ENCODE measurements around the gene PRRT4. TPM values are rescaled to one million over a fixed set of nuclear protein-coding genes. Genes with fewer than 3 reads are reported as not detected.

The PRRT4 gene
- total and polyA plus RNA-seq, 4 donors = 0.13 to 0.14 TPM; not detected in 2

DNA sequence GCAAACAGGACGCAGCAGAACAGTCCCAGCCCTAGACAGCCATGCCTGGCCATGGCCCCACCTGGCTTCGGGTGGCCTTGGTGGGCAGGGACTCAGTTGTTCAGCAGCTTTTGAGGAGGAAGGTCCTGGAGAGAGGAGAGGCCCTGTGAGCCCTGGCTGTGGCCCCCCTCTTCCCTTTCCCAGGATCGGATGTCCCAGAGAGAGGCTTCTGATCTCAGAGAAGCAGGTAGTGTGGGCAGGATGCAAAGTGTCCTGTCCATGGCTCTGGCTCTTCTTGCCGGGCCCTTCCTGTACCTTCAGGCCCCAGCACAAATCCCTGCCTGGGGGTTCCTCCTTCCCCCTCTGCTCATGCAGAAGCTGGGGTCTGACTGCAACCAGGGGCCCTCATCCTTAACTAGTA is 1.6 kb downstream of the PRRT4 start:
- no peak overlapping the region for H3K27ac ChIP-seq (ENCODE audit: low read depth in 1 of 2, low read length in 2 of 2)
- 73% methylated on average over 4 of the region's 4 CpGs for WGBS
- TF ChIP-seq HNF4A (conservative IDR thresholded peaks at IDR 0.05) (no peak), TAF1 (conservative IDR thresholded peaks at IDR 0.05) (no peak), RAD21 (IDR thresholded peaks at IDR 0.05) (no peak), YY1 (IDR thresholded peaks at IDR 0.05) (no peak), NR2F2 (IDR thresholded peaks at IDR 0.05) (no peak), FOXA1 (IDR thresholded peaks at IDR 0.05) (no peak), HNF4G (IDR thresholded peaks at IDR 0.05) (no peak), REST (IDR thresholded peaks at IDR 0.05) (no peak), FOXA2 (IDR thresholded peaks at IDR 0.05) (no peak), SP1 (IDR thresholded peaks at IDR 0.05) (no peak)
- TF ChIP-seq, protein P1, sequence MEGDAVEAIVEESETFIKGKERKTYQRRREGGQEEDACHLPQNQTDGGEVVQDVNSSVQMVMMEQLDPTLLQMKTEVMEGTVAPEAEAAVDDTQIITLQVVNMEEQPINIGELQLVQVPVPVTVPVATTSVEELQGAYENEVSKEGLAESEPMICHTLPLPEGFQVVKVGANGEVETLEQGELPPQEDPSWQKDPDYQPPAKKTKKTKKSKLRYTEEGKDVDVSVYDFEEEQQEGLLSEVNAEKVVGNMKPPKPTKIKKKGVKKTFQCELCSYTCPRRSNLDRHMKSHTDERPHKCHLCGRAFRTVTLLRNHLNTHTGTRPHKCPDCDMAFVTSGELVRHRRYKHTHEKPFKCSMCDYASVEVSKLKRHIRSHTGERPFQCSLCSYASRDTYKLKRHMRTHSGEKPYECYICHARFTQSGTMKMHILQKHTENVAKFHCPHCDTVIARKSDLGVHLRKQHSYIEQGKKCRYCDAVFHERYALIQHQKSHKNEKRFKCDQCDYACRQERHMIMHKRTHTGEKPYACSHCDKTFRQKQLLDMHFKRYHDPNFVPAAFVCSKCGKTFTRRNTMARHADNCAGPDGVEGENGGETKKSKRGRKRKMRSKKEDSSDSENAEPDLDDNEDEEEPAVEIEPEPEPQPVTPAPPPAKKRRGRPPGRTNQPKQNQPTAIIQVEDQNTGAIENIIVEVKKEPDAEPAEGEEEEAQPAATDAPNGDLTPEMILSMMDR (IDR thresholded peaks at IDR 0.05; ENCODE audit: low read depth, low read length, missing input control) = no peak
- TF ChIP-seq, protein P2, sequence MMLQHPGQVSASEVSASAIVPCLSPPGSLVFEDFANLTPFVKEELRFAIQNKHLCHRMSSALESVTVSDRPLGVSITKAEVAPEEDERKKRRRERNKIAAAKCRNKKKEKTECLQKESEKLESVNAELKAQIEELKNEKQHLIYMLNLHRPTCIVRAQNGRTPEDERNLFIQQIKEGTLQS (IDR thresholded peaks at IDR 0.05) = no peak
- TF ChIP-seq, protein P3, sequence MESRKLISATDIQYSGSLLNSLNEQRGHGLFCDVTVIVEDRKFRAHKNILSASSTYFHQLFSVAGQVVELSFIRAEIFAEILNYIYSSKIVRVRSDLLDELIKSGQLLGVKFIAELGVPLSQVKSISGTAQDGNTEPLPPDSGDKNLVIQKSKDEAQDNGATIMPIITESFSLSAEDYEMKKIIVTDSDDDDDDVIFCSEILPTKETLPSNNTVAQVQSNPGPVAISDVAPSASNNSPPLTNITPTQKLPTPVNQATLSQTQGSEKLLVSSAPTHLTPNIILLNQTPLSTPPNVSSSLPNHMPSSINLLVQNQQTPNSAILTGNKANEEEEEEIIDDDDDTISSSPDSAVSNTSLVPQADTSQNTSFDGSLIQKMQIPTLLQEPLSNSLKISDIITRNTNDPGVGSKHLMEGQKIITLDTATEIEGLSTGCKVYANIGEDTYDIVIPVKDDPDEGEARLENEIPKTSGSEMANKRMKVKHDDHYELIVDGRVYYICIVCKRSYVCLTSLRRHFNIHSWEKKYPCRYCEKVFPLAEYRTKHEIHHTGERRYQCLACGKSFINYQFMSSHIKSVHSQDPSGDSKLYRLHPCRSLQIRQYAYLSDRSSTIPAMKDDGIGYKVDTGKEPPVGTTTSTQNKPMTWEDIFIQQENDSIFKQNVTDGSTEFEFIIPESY (IDR thresholded peaks at IDR 0.05) = no peak
- TF ChIP-seq, protein P4, sequence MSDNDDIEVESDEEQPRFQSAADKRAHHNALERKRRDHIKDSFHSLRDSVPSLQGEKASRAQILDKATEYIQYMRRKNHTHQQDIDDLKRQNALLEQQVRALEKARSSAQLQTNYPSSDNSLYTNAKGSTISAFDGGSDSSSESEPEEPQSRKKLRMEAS (IDR thresholded peaks at IDR 0.05) = no peak
- no peak overlapping the region for H3K4me3 ChIP-seq (ENCODE audit: low read depth in 1 of 3, low read length in 3 of 3)
- H3K4me1 ChIP-seq (ENCODE audit: control insufficient read depth in 4 of 4, insufficient read depth in 4 of 4, low read length in 3 of 4) = peaks cover 7 to 15% (median 10%) of the 10 kb centered on the region in 4 donors
- no peaks in the 10 kb centered on the region for H3K27me3 ChIP-seq (ENCODE audit: control insufficient read depth in 4 of 4, insufficient read depth in 4 of 4, low read length in 3 of 4)
- no peaks in the 10 kb centered on the region for H3K36me3 ChIP-seq (ENCODE audit: control insufficient read depth in 4 of 4, insufficient read depth in 3 of 4, low read depth in 1 of 4, low read length in 3 of 4)
- DNase-seq (ENCODE audit: low spot score) = no peak
- no peak overlapping the region for H3K9ac ChIP-seq (ENCODE audit: low read depth in 1 of 2, low read length in 2 of 2)
- no peaks in the 10 kb centered on the region for H3K9me3 ChIP-seq (ENCODE audit: control insufficient read depth in 4 of 4, low read length in 3 of 4)

- Histone ChIP-seq H3K27me3 (ENCODE audit: control insufficient read depth in 4 of 4, insufficient read depth in 4 of 4, low read length in 3 of 4) (no peaks in the 10 kb centered on the region), H3K9me3 (ENCODE audit: control insufficient read depth in 4 of 4, low read length in 3 of 4) (no peaks in the 10 kb centered on the region), H3K4me3 (ENCODE audit: low read depth in 1 of 3, low read length in 3 of 3) (no peak overlapping the region), H3K4me1 (ENCODE audit: control insufficient read depth in 4 of 4, insufficient read depth in 4 of 4, low read length in 3 of 4) (peaks cover 7 to 15% (median 10%) of the 10 kb centered on the region in 4 donors), H3K36me3 (ENCODE audit: control insufficient read depth in 4 of 4, insufficient read depth in 3 of 4, low read depth in 1 of 4, low read length in 3 of 4) (no peaks in the 10 kb centered on the region), H3K27ac (ENCODE audit: low read depth in 1 of 2, low read length in 2 of 2) (no peak overlapping the region), H3K9ac (ENCODE audit: low read depth in 1 of 2, low read length in 2 of 2) (no peak overlapping the region)
- DNase-seq (ENCODE audit: low spot score) = no peak
- no peak for TF ChIP-seq RXRA (IDR thresholded peaks at IDR 0.05)
- TF ChIP-seq, protein P1 (IDR thresholded peaks at IDR 0.05; ENCODE audit: low read depth, low read length, missing input control) = no peak
- no peak for TF ChIP-seq FOXA2 (IDR thresholded peaks at IDR 0.05)
- no peak for TF ChIP-seq HNF4G (IDR thresholded peaks at IDR 0.05)
- no peak for TF ChIP-seq RAD21 (IDR thresholded peaks at IDR 0.05)
- 88% methylated on average over 12 of the region's 12 CpGs for WGBS
Observed at GRCh38 chr7:128359336-128359735, 2.2 kb downstream of the PRRT4 start.

Measured in liver (tissue), 9 donors.